Neuronal stem cell (in vitro differentiated cells): ENCODE data around the gene FHIP1B.
A peak's percentile ranks its signal among the peaks of the same experiment; 100 is the strongest.

Experiments
- DNase-seq: peaks from one replicate; pipeline ENCODE4 v3.0.0-alpha.2; 2013; ENCODE audit warnings: low spot score
- H2AFZ ChIP-seq: one replicate; pipeline ENCODE4 v1.6.1; 2013; ENCODE audit warnings: mild to moderate bottlenecking, low read length, inconsistent platforms
- H2AK5ac ChIP-seq: 2 replicates; pipeline ENCODE4 v1.6.1; 2013; ENCODE audit warnings: low read depth, mild to moderate bottlenecking, inconsistent platforms, low read length, moderate library complexity, mixed read lengths
- H2BK120ac ChIP-seq: 2 replicates; pipeline ENCODE4 v1.6.1; 2013; ENCODE audit warnings: low read depth, mild to moderate bottlenecking, inconsistent platforms, low read length, moderate library complexity, mixed read lengths
- H2BK12ac ChIP-seq: one replicate; pipeline ENCODE4 v1.6.1; 2013; ENCODE audit warnings: low read length, inconsistent platforms
- H2BK15ac ChIP-seq: 2 replicates; pipeline ENCODE4 v1.6.1; 2013; ENCODE audit warnings: mild to moderate bottlenecking, low read length, inconsistent platforms, mixed read lengths
- H2BK5ac ChIP-seq: one replicate; pipeline ENCODE4 v1.6.1; 2013; ENCODE audit warnings: inconsistent platforms, mild to moderate bottlenecking, low read length, moderate library complexity
- H3K14ac ChIP-seq: one replicate; pipeline ENCODE4 v1.6.1; 2013; ENCODE audit warnings: low read length, inconsistent platforms
- H3K18ac ChIP-seq: 2 replicates; pipeline ENCODE4 v1.6.1; 2013; ENCODE audit warnings: low read length, inconsistent platforms
- H3K23ac ChIP-seq: 2 replicates; pipeline ENCODE4 v1.6.1; 2013; ENCODE audit warnings: low read depth, mild to moderate bottlenecking, mixed read lengths, low read length, inconsistent platforms; ENCODE audit not compliant: poor library complexity
- H3K27ac ChIP-seq: replicated peaks from 3 replicates; pipeline ENCODE4 v1.5.1; 2013; ENCODE audit warnings: low read length, inconsistent platforms
- H3K27me3 ChIP-seq, 3 experiments: 2 replicates each; pipeline ENCODE4 v1.6.1; 2013; ENCODE audit warnings: low read length in 3 of 3, mild to moderate bottlenecking in 2 of 3, inconsistent platforms in 1 of 3, low read depth in 1 of 3, mixed read lengths in 1 of 3, moderate library complexity in 1 of 3; ENCODE audit not compliant: control insufficient read depth in 3 of 3, insufficient read depth in 3 of 3
- H3K36me3 ChIP-seq, 2 donors: replicated peaks in 1 of 2; 2 replicates each; pipeline ENCODE4 v1.6.1; 2013; ENCODE audit warnings: low read length in 2 of 2; ENCODE audit not compliant: control insufficient read depth in 2 of 2, insufficient read depth in 2 of 2
- H3K4ac ChIP-seq: 2 replicates; pipeline ENCODE4 v1.6.1; 2013; ENCODE audit warnings: inconsistent platforms, mild to moderate bottlenecking, low read length, moderate library complexity
- H3K4me1 ChIP-seq, 2 donors: 1 replicate in 1 of 2; 2 replicates in 1 of 2; pipeline ENCODE4 v1.6.1; 2013; ENCODE audit warnings: low read length in 2 of 2, low read depth in 1 of 2; ENCODE audit not compliant: control insufficient read depth in 2 of 2, insufficient read depth in 1 of 2
- H3K4me2 ChIP-seq: one replicate; pipeline ENCODE4 v1.6.1; 2013; ENCODE audit warnings: mild to moderate bottlenecking, low read length, inconsistent platforms; ENCODE audit not compliant: insufficient read depth, poor library complexity, severe bottlenecking
- H3K4me3 ChIP-seq, 2 donors: 2 replicates each; pipeline ENCODE4 v1.5.1; 2013; ENCODE audit warnings: low read length in 2 of 2, mild to moderate bottlenecking in 2 of 2, inconsistent platforms in 1 of 2, moderate library complexity in 1 of 2
- H3K79me1 ChIP-seq: one replicate; pipeline ENCODE4 v1.6.1; 2013; ENCODE audit warnings: low read depth, mild to moderate bottlenecking, inconsistent platforms, low read length, moderate library complexity
- H3K9ac ChIP-seq: one replicate; pipeline ENCODE4 v1.6.1; 2013; ENCODE audit warnings: mild to moderate bottlenecking, low read depth, low read length, inconsistent platforms; ENCODE audit not compliant: poor library complexity
- H3K9me3 ChIP-seq, 2 donors: replicated peaks in 1 of 2; 2 replicates each; pipeline versions ENCODE3 to v1.6.1; 2013; ENCODE audit warnings: low read length in 2 of 2, mild to moderate bottlenecking in 2 of 2, inconsistent platforms in 1 of 2, low read depth in 1 of 2, mixed read lengths in 1 of 2, moderate library complexity in 1 of 2; ENCODE audit not compliant: control insufficient read depth in 2 of 2, insufficient read depth in 1 of 2
- H4K8ac ChIP-seq: one replicate; pipeline ENCODE4 v1.6.1; 2013; ENCODE audit warnings: low read depth, mild to moderate bottlenecking, inconsistent platforms, low read length, moderate library complexity
- H4K91ac ChIP-seq: one replicate; pipeline ENCODE4 v1.6.1; 2013; ENCODE audit warnings: low read length, low read depth, mild to moderate bottlenecking, inconsistent platforms; ENCODE audit not compliant: poor library complexity
- WGBS, 2 donors: extraction: QIAGEN DNeasy Blood & Tissue Kit; methylation state at CpG; one replicate each; pipeline ENCODE4 v1.1.7; 2013; ENCODE audit warnings: missing lambda C conversion rate in 2 of 2, mixed read lengths in 1 of 2; ENCODE audit not compliant: insufficient read length in 2 of 2, insufficient replicate concordance in 1 of 2; ENCODE audit errors: extremely low coverage in 2 of 2; 5-methylcytosine and 5-hydroxymethylcytosine counted together

Gene FHIP1B

DNA sequence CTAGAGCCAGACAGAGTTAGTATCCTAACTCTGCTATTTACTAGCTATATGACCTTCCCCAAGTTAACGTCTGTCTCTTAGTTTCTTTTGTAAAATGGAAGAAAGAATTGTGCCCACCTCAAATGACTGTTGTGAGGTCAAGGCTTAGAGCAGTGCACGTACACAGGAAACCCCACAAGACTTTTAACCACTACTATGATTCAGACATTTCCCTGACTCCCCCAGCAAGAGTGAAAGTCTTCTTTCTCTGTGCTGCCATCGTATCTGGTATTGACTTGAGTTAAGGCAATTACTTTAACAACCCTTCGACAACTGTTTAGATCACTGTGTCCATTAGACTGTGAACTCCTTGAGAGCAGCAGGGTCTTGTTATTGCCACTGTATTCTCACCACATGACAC lies 38.0 kb downstream of the FHIP1B start:
- no peak overlapping the region for H2AK5ac ChIP-seq
- no peaks in the 10 kb centered on the region for H3K79me1 ChIP-seq
- no peak overlapping the region for H2BK12ac ChIP-seq
- H2BK5ac ChIP-seq = no peak overlapping the region
- no peak overlapping the region for H3K4me2 ChIP-seq
- no peak overlapping the region for H3K18ac ChIP-seq
- no peak overlapping the region for H3K4me3 ChIP-seq
- DNase-seq = no peak
- no peak overlapping the region for H2BK15ac ChIP-seq
- no peak overlapping the region for H2AFZ ChIP-seq
- no peak overlapping the region for H4K91ac ChIP-seq
- no peak overlapping the region for H2BK120ac ChIP-seq
- H3K9me3 ChIP-seq = no peaks in the 10 kb centered on the region
- H3K4ac ChIP-seq = no peak overlapping the region
- H3K14ac ChIP-seq = no peak overlapping the region
- no CpG with 5 or more reads among the region's 4 CpGs for WGBS, 2 donors
- H3K27me3 ChIP-seq = peaks cover 0 to 5% (median 0%) of the 10 kb centered on the region in 3 experiments
- no peak overlapping the region for H3K23ac ChIP-seq
- H3K36me3 ChIP-seq = no peaks in the 10 kb centered on the region
- H3K9ac ChIP-seq = no peak overlapping the region
- no peak overlapping the region for H3K27ac ChIP-seq
- no peak overlapping the region for H4K8ac ChIP-seq
- H3K4me1 ChIP-seq = peaks cover 0 to 2% of the 10 kb centered on the region in 2 donors

DNA sequence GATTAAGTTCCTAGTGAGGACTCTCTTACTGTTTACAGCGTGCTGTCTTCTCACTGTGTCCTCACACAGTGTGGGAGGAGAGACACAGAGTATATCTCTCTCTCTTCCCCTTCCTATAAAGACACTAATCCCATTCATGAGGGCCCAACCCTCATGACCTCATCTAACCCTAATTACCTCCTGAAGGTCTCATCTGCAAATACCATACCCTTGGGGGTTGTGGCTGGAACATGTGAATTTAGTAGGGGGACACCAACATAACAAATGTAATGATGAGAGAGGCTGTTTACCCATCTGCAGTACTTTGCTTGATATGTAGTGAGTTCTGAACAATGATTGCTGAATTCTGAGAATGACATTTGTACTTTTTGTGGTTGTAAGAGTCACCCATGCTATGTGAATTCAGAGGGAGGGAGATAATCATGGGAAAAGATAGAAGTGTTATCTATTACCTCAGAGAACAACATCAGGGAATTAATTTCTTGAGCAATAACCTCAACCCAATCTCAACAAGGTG lies 40.3 kb downstream of the FHIP1B start:
- Histone ChIP-seq H3K36me3 (no peaks in the 10 kb centered on the region), H3K9me3 (no peaks in the 10 kb centered on the region), H2BK120ac (no peak overlapping the region), H3K23ac (no peak overlapping the region), H4K8ac (no peak overlapping the region), H3K4ac (no peak overlapping the region), H3K27ac (no peak overlapping the region), H3K9ac (no peak overlapping the region), H2BK5ac (no peak overlapping the region), H2AK5ac (no peak overlapping the region), H2BK15ac (no peak overlapping the region), H3K4me3 (no peak overlapping the region), H3K14ac (no peak overlapping the region), H3K27me3 (peaks cover 0 to 5% (median 0%) of the 10 kb centered on the region in 3 experiments), H3K18ac (no peak overlapping the region), H3K4me1 (peaks cover 0 to 2% of the 10 kb centered on the region in 2 donors), H4K91ac (no peak overlapping the region), H2AFZ (no peak overlapping the region), H3K79me1 (no peaks in the 10 kb centered on the region), H3K4me2 (no peak overlapping the region), H2BK12ac (no peak overlapping the region)
- no peak for DNase-seq
- no CpG with 5 or more reads among the region's 1 CpG for WGBS, 2 donors

DNA sequence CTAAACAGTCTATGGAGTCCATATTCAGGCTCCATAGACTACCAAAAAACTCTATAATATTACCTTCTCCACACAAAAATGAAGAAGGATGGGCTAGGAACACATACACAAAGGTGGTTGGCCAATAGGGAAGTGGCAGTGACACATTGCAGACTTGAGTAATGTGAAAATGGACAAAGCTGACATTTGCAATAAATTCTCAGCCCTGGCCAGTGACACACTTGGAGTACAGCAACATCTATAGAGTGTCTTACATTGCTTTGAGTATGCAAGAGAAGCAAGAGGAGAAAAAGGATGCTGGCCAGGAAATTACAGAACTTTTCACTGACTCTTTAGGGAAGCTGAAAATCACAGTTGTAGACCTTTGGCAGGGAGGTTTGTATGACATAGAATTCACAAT lies 42.7 kb downstream of the FHIP1B start:
- H4K8ac ChIP-seq = no peak overlapping the region
- no peaks in the 10 kb centered on the region for H3K9me3 ChIP-seq
- H3K23ac ChIP-seq = no peak overlapping the region
- H3K4ac ChIP-seq = no peak overlapping the region
- H3K27ac ChIP-seq = no peak overlapping the region
- H3K9ac ChIP-seq = no peak overlapping the region
- H2BK15ac ChIP-seq = no peak overlapping the region
- H3K4me2 ChIP-seq = no peak overlapping the region
- no peak overlapping the region for H4K91ac ChIP-seq
- no peak for DNase-seq
- no peaks in the 10 kb centered on the region for H3K36me3 ChIP-seq
- peaks cover 0 to 5% (median 0%) of the 10 kb centered on the region in 3 experiments for H3K27me3 ChIP-seq
- no peaks in the 10 kb centered on the region for H3K79me1 ChIP-seq
- H2AK5ac ChIP-seq = no peak overlapping the region
- H3K14ac ChIP-seq = no peak overlapping the region
- no peak overlapping the region for H2BK120ac ChIP-seq
- no peak overlapping the region for H2BK5ac ChIP-seq
- no peak overlapping the region for H2AFZ ChIP-seq
- no peak overlapping the region for H3K4me3 ChIP-seq
- no peak overlapping the region for H3K18ac ChIP-seq
- H2BK12ac ChIP-seq = no peak overlapping the region
- H3K4me1 ChIP-seq = peaks cover 0 to 2% of the 10 kb centered on the region in 2 donors

DNA sequence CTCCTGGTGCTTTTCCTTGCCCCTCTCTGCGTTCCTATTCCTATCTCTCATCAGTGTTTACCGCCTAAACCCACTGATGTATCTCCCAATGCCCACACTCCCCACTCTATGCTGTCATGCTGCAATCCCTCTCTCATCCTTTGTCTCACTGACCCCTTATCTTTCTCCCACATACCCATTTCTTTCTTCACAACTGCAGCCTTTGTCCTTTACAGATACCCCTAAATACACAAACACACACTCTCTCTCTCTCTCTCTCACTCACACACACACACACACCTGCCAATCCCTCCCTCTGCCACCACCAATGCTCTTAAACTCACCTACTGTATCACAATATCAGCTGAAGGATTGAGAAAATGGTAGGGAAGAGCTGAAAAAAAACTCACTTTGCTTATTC lies 59.0 kb downstream of the FHIP1B start:
- Histone ChIP-seq H3K23ac (no peak overlapping the region), H2BK5ac (no peak overlapping the region), H3K4ac (no peak overlapping the region), H3K18ac (no peak overlapping the region), H3K27me3 (peaks cover 0 to 4% (median 0%) of the 10 kb centered on the region in 3 experiments), H2BK12ac (no peak overlapping the region), H3K9me3 (no peaks in the 10 kb centered on the region), H3K27ac (no peak overlapping the region), H2BK120ac (no peak overlapping the region), H4K8ac (no peak overlapping the region), H2BK15ac (no peak overlapping the region), H3K14ac (no peak overlapping the region), H3K4me2 (no peak overlapping the region), H2AFZ (no peak overlapping the region), H2AK5ac (no peak overlapping the region), H3K9ac (peak overlapping the region; percentile 73), H3K4me3 (no peak overlapping the region), H3K79me1 (no peaks in the 10 kb centered on the region), H4K91ac (peak overlapping the region; percentile 33), H3K4me1 (no peaks in the 10 kb centered on the region), H3K36me3 (no peaks in the 10 kb centered on the region)
- WGBS, 2 donors = no CpG with 5 or more reads among the region's 2 CpGs
- DNase-seq = no peak
